Lung (tissue), 12 donors: Measurements from ENCODE around the gene TIMM10. TPM values are rescaled to one million over a fixed set of nuclear protein-coding genes. Genes with fewer than 3 reads are reported as not detected.

Experiments
- ATAC-seq: fragments of 200-7000 bp; cut with Tn5 transposase; one replicate; pipeline ENCODE4 v1.9.1; 2020; ENCODE audit warnings: moderate number of reproducible peaks; ENCODE audit not compliant: insufficient read depth, low FRiP score
- DNase-seq, 3 donors: peaks; one replicate each; pipeline ENCODE4 v3.0.0-alpha.2; 2013 to 2017
- H3K27ac ChIP-seq, 2 donors: one replicate each; pipeline ENCODE4 v1.5.1; 2013; ENCODE audit warnings: mild to moderate bottlenecking in 2 of 2, moderate library complexity in 2 of 2, control low read depth in 1 of 2, inconsistent platforms in 1 of 2, low read depth in 1 of 2, low read length in 1 of 2
- H3K27me3 ChIP-seq, 3 donors: one replicate each; pipeline ENCODE4 v1.5.1; 2013; ENCODE audit warnings: low read length in 2 of 3; ENCODE audit not compliant: control insufficient read depth in 3 of 3, insufficient read depth in 3 of 3
- H3K36me3 ChIP-seq, 4 donors: one replicate each; pipeline ENCODE4 v1.5.1; 2013; ENCODE audit warnings: low read length in 4 of 4, mild to moderate bottlenecking in 1 of 4, moderate library complexity in 1 of 4; ENCODE audit not compliant: control insufficient read depth in 4 of 4, insufficient read depth in 4 of 4
- H3K4me1 ChIP-seq, 5 donors: one replicate each; pipeline ENCODE4 v1.5.1; 2013; ENCODE audit warnings: low read length in 5 of 5, mild to moderate bottlenecking in 2 of 5, moderate library complexity in 1 of 5; ENCODE audit not compliant: control insufficient read depth in 5 of 5, insufficient read depth in 5 of 5
- H3K4me3 ChIP-seq: one replicate; pipeline ENCODE4 v1.5.1; 2013; ENCODE audit warnings: mild to moderate bottlenecking, control low read depth, moderate library complexity
- H3K9ac ChIP-seq, 2 donors: one replicate each; pipeline ENCODE4 v1.5.1; 2013; ENCODE audit warnings: low read length in 2 of 2, control low read depth in 1 of 2; ENCODE audit not compliant: insufficient read depth in 1 of 2
- H3K9me3 ChIP-seq, 4 donors: one replicate each; pipeline ENCODE4 v1.5.1; 2013; ENCODE audit warnings: low read length in 3 of 4, mild to moderate bottlenecking in 1 of 4, moderate library complexity in 1 of 4; ENCODE audit not compliant: control insufficient read depth in 4 of 4, insufficient read depth in 3 of 4
- WGBS, 2 donors: extraction: QIAGEN DNeasy Blood & Tissue Kit; methylation state at CpG; one replicate each; pipeline ENCODE4 v1.1.7; 2013; 5-methylcytosine and 5-hydroxymethylcytosine counted together
- polyA plus RNA-seq, 2 donors: library from polyadenylated mRNA; stranded (reverse); fragments of 200-250 nt; gene quantifications; one replicate each; pipeline ENCODE4 v1.2.1, GENCODE V29; 2013
- total RNA-seq, 2 donors: library from RNA; depleted of rRNA in 1 of 2; stranded (reverse); fragments of >200 nt in 1 of 2; gene quantifications; one replicate each; pipeline ENCODE4 v1.2.1, GENCODE V29; 2014 to 2021
- TF ChIP-seq, protein P1 (sequence below): IDR thresholded peaks from 2 replicates; pipeline ENCODE4 v1.5.1; 2012; ENCODE audit warnings: mild to moderate bottlenecking; ENCODE audit errors: control extremely low read depth, extremely low read depth
- donor health status: control.
- donor health status: control.
- donor health status: Bipolar disorder and iron deficiency.
- donor health status: healthy.
- donor health status: DM: yes; HTN: yes; CAD: no.

TIMM10 gene
- total and polyA plus RNA-seq, 4 donors = 10.4 to 64.7 (median 45.8) TPM

DNA sequence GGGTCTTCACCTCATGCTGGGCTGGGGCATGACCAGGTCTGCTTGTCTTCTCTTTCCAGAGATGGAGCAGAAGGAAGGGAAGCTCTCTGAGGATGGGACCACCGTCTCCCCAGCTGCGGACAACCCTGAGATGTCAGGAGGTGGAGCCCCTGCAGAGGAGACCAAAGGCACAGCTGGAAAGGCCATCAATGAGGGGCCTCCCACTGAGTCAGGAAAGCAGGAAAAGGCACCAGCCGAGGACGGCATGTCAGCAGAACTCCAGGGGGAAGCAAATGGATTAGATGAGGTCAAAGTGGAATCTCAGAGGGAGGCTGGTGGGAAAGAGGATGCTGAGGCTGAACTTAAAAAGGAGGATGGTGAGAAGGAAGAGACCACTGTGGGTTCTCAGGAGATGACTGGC lies 12.0 kb upstream of the TIMM10 start:
- H3K9ac ChIP-seq = no peak overlapping the region
- 68 to 77% methylated on average over 4 of the region's 4 CpGs for WGBS, 2 donors

DNA sequence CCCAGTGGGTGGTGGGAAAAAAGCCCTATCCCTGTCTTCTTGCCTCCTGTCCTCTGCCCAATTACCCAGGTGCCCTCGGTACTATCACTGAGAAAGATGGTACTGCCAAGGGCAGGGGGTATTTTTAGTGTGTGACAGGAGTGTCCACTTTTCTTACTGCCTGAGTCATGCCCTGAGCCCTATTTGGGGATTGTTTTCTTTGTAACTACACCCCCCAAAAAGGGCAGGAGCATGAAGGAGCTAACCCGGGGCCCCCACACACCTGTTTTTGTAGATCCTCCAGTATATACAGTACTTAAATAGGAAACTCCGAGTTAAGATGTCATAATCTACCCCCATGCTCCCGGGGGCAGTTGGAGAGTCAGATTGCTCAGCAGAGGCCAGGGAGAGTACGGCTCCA lies 10.6 kb upstream of the TIMM10 start:
- Histone ChIP-seq H3K9ac (no peak overlapping the region), H3K4me3 (no peak overlapping the region), H3K36me3 (peaks cover 0 to 5% (median 0%) of the 10 kb centered on the region in 4 donors), H3K4me1 (no peaks in the 10 kb centered on the region), H3K9me3 (no peaks in the 10 kb centered on the region), H3K27me3 (no peaks in the 10 kb centered on the region), H3K27ac (no peak overlapping the region)
- WGBS, 2 donors = 83 to 88% methylated on average over 5 of the region's 5 CpGs
- DNase-seq (no peak), ATAC-seq (no peak)
- TF ChIP-seq, protein P1, sequence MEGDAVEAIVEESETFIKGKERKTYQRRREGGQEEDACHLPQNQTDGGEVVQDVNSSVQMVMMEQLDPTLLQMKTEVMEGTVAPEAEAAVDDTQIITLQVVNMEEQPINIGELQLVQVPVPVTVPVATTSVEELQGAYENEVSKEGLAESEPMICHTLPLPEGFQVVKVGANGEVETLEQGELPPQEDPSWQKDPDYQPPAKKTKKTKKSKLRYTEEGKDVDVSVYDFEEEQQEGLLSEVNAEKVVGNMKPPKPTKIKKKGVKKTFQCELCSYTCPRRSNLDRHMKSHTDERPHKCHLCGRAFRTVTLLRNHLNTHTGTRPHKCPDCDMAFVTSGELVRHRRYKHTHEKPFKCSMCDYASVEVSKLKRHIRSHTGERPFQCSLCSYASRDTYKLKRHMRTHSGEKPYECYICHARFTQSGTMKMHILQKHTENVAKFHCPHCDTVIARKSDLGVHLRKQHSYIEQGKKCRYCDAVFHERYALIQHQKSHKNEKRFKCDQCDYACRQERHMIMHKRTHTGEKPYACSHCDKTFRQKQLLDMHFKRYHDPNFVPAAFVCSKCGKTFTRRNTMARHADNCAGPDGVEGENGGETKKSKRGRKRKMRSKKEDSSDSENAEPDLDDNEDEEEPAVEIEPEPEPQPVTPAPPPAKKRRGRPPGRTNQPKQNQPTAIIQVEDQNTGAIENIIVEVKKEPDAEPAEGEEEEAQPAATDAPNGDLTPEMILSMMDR = no peak

More for the DNA sequence above, 12.0 kb upstream of the TIMM10 start:
- TF ChIP-seq, protein P1 = no peak
- Histone ChIP-seq H3K27ac (no peak overlapping the region), H3K27me3 (no peaks in the 10 kb centered on the region), H3K4me1 (no peaks in the 10 kb centered on the region), H3K9me3 (no peaks in the 10 kb centered on the region), H3K36me3 (peaks cover 0 to 7% (median under 1%) of the 10 kb centered on the region in 4 donors), H3K4me3 (no peak overlapping the region)
- DNase-seq = no peak
- ATAC-seq = no peak

DNA sequence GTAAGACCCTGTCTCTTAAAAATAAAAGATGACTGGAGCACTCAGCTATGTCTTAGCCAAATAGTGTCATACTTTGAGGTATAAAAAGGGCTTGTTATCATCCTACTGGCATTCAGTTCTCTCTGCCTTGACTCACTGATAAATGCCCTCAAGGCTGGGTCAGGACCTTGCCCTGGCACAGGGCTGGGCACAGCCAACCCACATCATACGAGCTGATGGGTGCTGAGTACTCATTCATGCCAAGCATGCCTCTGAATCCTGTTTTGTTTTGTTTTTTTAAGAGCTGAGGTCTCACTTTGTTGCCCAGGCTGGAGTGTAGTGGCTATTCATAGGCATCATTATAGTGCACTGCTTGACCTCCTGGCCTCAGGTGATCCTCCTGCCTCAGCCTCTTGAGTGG lies 8.8 kb upstream of the TIMM10 start:
- TF ChIP-seq, protein P1 = no peak
- no peak for DNase-seq
- H3K9me3 ChIP-seq = no peaks in the 10 kb centered on the region
- WGBS, 2 donors = 77 to 96% methylated on average over 1 of the region's 1 CpG
- peaks cover 0 to 5% (median 0%) of the 10 kb centered on the region in 4 donors for H3K36me3 ChIP-seq
- H3K27me3 ChIP-seq = no peaks in the 10 kb centered on the region
- no peak overlapping the region for H3K9ac ChIP-seq
- no peak for ATAC-seq
- H3K4me3 ChIP-seq = no peak overlapping the region
- no peak overlapping the region for H3K27ac ChIP-seq
- H3K4me1 ChIP-seq = no peaks in the 10 kb centered on the region
